Loucy (cell line): ENCODE results near the gene RARRES1.

ENCODE experiments used
- H2AFZ ChIP-seq: fragments of 200-600 bp; sonication (generic); 2 replicates; pipeline ENCODE4 v1.6.0; 2016; ENCODE audit warnings: antibody characterized with exemption, mild to moderate bottlenecking, low read length, moderate library complexity
- H3F3A ChIP-seq: fragments of 200-600 bp; 2 replicates; pipeline ENCODE4 v1.6.0; 2016; ENCODE audit warnings: antibody characterized with exemption, low read depth, mild to moderate bottlenecking
- H3K27me3 ChIP-seq: fragments of 200-600 bp; sonication (generic); 2 replicates; pipeline ENCODE4 v1.6.1; 2014; ENCODE audit warnings: low read length, mild to moderate bottlenecking; ENCODE audit not compliant: insufficient read depth, poor library complexity, severe bottlenecking
- H3K36me3 ChIP-seq: fragments of 200-600 bp; sonication (generic); 2 replicates; pipeline ENCODE4 v1.6.1; 2016; ENCODE audit warnings: low read length; ENCODE audit not compliant: insufficient read depth
- H3K4me1 ChIP-seq: fragments of 200-600 bp; sonication (generic); 2 replicates; pipeline ENCODE4 v1.5.1; 2014; ENCODE audit warnings: low read length, mild to moderate bottlenecking; ENCODE audit not compliant: insufficient read depth, poor library complexity, severe bottlenecking
- H3K4me2 ChIP-seq: fragments of 200-600 bp; sonication (generic); 2 replicates; pipeline ENCODE4 v1.6.0; 2014; ENCODE audit warnings: antibody characterized with exemption, low read length, low read depth, mild to moderate bottlenecking; ENCODE audit not compliant: poor library complexity, severe bottlenecking
- H3K4me3 ChIP-seq: fragments of 200-600 bp; sonication (generic); 2 replicates; pipeline ENCODE4 v1.5.1; 2014; ENCODE audit warnings: low read length, mild to moderate bottlenecking, mixed read lengths; ENCODE audit not compliant: poor library complexity, severe bottlenecking
- H3K79me2 ChIP-seq: fragments of 200-600 bp; sonication (generic); 2 replicates; pipeline ENCODE4 v1.6.1; 2014; ENCODE audit warnings: low read length; ENCODE audit not compliant: insufficient read depth
- H3K9ac ChIP-seq: fragments of 200-600 bp; sonication (generic); 2 replicates; pipeline ENCODE4 v1.6.0; 2014; ENCODE audit warnings: mild to moderate bottlenecking, low read depth, low read length, moderate library complexity; ENCODE audit not compliant: poor library complexity, severe bottlenecking
- H3K9me2 ChIP-seq: fragments of 200-600 bp; sonication (generic); replicated peaks from 2 replicates; pipeline ENCODE4 v1.6.1; 2016; ENCODE audit warnings: low read depth, low read length, mixed read lengths
- H3K9me3 ChIP-seq: fragments of 200-600 bp; sonication (generic); 2 replicates; pipeline ENCODE4 v1.6.1; 2014; ENCODE audit warnings: mild to moderate bottlenecking, antibody characterized with exemption, low read length, low read depth; ENCODE audit not compliant: insufficient read depth
- H4K20me1 ChIP-seq: fragments of 200-600 bp; sonication (generic); 2 replicates; pipeline ENCODE4 v1.6.0; 2014; ENCODE audit warnings: antibody characterized with exemption, low read length, mild to moderate bottlenecking; ENCODE audit not compliant: insufficient read depth, poor library complexity, severe bottlenecking
- EZH2phosphoT487 ChIP-seq: fragments of 200-600 bp; IDR thresholded peaks from 2 replicates; pipeline ENCODE4 v1.6.1; 2018; ENCODE audit warnings: antibody characterized with exemption, mild to moderate bottlenecking, moderate library complexity, borderline replicate concordance
- TF ChIP-seq, protein P1 (sequence below): fragments of 200-600 bp; sonication (generic); conservative IDR thresholded peaks from 2 replicates; pipeline ENCODE4 v1.5.1; 2014; ENCODE audit warnings: mild to moderate bottlenecking, antibody characterized with exemption, low read length

RARRES1 gene

DNA sequence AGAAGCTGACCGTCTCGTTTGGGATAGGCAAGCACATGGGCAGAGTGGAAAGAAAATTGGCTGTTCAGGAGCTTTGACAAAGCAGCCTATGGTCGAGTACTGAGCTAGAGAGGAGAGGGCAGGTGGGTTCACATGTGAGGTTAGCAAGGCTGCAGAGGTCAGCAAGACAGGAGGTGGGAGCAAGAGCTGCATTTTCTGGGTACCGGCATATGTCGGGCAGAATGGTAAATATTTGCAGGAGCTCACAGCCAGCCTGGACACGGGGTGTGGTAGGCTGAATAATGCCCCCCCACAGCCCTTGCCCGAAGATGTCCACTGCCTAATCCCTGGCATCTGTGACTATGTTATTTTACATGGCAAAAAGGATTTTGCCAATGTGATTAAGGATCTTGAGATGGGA, 8.3 kb downstream of the RARRES1 start:
- Histone ChIP-seq H3K4me1 (peaks cover 5% of the 10 kb centered on the region), H2AFZ (no peak overlapping the region), H3K9ac (no peak overlapping the region), H3K4me3 (no peak overlapping the region), H3K36me3 (no peaks in the 10 kb centered on the region), H4K20me1 (no peaks in the 10 kb centered on the region), H3K27me3 (no peaks in the 10 kb centered on the region), H3K4me2 (no peak overlapping the region), H3K9me2 (no peaks in the 10 kb centered on the region), H3K79me2 (no peaks in the 10 kb centered on the region), H3K9me3 (no peaks in the 10 kb centered on the region), H3F3A (no peaks in the 10 kb centered on the region)
- TF ChIP-seq, protein P1, sequence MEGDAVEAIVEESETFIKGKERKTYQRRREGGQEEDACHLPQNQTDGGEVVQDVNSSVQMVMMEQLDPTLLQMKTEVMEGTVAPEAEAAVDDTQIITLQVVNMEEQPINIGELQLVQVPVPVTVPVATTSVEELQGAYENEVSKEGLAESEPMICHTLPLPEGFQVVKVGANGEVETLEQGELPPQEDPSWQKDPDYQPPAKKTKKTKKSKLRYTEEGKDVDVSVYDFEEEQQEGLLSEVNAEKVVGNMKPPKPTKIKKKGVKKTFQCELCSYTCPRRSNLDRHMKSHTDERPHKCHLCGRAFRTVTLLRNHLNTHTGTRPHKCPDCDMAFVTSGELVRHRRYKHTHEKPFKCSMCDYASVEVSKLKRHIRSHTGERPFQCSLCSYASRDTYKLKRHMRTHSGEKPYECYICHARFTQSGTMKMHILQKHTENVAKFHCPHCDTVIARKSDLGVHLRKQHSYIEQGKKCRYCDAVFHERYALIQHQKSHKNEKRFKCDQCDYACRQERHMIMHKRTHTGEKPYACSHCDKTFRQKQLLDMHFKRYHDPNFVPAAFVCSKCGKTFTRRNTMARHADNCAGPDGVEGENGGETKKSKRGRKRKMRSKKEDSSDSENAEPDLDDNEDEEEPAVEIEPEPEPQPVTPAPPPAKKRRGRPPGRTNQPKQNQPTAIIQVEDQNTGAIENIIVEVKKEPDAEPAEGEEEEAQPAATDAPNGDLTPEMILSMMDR = no peak
- no peak for TF ChIP-seq EZH2phosphoT487

DNA sequence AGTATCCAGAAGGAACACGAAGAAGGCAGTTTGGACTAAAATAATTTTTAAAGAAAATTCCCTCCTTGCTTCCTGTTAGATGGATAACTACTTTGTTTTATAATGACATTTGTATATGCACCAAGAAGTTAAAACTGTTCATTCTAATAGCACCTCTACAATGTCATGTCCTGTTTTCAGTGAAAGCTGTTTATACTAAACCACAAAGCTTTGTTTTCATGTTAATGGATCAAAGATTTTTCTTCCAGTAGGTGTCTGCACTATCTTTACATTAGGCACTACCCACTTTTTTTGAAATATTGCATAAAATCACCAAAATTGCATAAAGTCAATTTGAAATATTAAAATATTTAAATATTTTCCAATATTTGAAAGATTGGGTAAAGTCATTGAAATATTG, 10.1 kb downstream of the RARRES1 start:
- no peak overlapping the region for H3K4me2 ChIP-seq
- H3K9ac ChIP-seq = no peak overlapping the region

DNA sequence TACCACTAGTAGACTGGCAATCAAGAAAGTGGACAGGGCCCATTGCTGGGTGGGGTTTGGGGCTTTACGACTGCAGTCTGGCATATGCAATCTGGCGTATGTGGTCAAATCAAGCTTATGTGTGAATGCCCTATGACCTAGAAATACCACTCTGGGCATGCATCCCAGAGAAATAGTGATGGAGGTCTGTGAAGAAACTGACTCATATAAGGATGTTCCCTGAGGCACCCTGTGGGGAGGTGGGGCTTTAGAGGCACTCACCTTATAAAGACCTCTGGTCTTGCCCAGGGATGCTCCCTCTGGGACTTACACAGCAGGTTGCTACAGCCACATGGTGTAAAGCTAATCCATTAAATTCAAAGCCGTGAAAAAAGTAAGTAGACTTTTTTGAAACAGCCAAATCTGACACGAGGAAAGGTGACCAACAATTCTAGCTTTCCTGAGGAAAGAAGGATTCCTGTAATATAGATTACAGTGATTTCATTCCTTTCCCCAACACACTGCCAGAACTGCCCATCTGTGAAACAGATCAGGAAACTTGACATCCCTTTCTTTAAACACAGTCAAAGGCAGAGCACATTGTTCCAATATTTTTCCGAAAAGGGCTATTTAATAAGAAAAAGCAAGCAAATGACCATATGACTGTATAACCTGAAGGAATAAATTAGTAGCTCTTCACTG, 13.6 kb downstream of the RARRES1 start:
- Histone ChIP-seq H3K9ac (no peak overlapping the region), H3K9me3 (no peaks in the 10 kb centered on the region), H3K4me2 (no peak overlapping the region)

More for the DNA sequence above, 10.1 kb downstream of the RARRES1 start:
- TF ChIP-seq, protein P1 = no peak
- no peak for TF ChIP-seq EZH2phosphoT487
- no peaks in the 10 kb centered on the region for H3K36me3 ChIP-seq
- H3K27me3 ChIP-seq = no peaks in the 10 kb centered on the region
- no peak overlapping the region for H3K4me3 ChIP-seq
- no peaks in the 10 kb centered on the region for H3K9me3 ChIP-seq
- peaks cover 5% of the 10 kb centered on the region for H3K4me1 ChIP-seq
- no peak overlapping the region for H2AFZ ChIP-seq
- H3K79me2 ChIP-seq = no peaks in the 10 kb centered on the region
- H4K20me1 ChIP-seq = no peaks in the 10 kb centered on the region
- no peaks in the 10 kb centered on the region for H3K9me2 ChIP-seq
- H3F3A ChIP-seq = no peaks in the 10 kb centered on the region

More for the DNA sequence above, 13.6 kb downstream of the RARRES1 start:
- Histone ChIP-seq H3K27me3 (no peaks in the 10 kb centered on the region), H4K20me1 (no peaks in the 10 kb centered on the region), H3K79me2 (no peaks in the 10 kb centered on the region), H2AFZ (no peak overlapping the region), H3K4me3 (no peak overlapping the region), H3F3A (no peaks in the 10 kb centered on the region), H3K4me1 (peaks cover 5% of the 10 kb centered on the region), H3K36me3 (no peaks in the 10 kb centered on the region), H3K9me2 (no peaks in the 10 kb centered on the region)
- TF ChIP-seq EZH2phosphoT487 = no peak
- TF ChIP-seq, protein P1 = no peak
